ENCODE results near the gene ASXL1.

The ASXL1 gene

DNA sequence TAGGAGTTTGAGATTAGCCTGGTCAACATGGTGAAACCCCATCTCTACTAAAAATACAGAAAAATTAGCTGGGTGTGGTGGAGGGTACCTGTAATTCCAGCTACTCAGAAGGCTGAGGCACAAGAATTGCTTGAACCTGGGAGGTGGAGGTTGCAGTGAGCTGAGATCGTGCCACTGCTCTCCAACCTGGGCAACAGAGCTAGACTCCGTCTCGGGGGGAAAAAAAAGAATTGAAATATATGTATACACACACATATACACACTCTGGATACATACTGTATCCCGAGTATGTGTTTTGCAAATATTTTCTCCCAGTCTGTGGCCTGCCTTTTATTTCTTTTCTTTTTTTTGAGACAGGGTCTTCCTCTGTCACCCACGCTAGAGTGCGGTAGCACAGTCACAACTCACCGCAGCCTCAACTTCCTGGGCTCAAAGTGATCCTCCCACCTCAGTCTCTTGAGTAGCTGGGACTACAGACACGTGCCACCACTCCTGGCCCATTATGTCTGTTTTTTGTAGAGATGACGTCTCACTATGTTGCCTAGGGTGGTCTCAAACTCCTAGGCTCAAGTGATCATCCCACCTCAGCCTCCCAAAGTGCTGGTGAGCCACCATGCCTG, 49.1 kb downstream of the ASXL1 start:
- DNase-seq (ENCODE audit: low read depth) = peak; percentile 27

DNA sequence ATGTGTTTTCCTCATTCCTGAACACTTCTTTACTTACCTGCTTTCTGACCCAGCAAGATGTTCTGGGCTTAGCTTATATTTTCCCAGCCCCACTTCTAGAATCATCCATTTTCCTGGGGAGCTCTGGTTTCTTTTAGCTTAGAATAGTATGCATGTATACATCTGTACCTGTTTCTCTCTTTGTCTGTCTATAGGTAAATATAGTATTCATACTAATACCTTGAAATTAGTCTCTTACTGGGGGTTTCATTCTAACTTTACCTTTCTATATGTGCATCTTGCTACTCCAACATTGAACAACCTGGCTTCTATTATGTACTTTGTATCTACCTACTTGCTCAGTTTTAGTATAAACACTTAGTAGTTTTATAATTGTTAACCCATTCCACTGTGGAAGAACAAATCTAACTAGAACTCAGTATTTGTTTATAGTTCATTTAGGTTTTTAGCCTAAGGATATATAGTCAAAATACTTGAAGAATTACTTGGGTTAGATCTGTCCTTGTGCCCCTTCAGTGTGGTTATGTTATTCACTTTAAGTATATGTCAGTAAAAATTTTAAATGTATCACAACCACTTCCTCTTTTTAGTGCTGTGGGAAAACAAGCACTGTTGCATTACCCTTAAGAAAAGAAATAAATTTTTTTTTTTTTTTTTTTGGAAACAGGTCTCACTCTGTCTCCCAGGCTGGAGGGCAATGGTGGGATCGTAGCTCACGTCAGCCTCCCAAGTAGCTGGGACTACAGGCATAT, 54.0 kb downstream of the ASXL1 start:
- DNase-seq (ENCODE audit: low read depth) = no peak

DNA sequence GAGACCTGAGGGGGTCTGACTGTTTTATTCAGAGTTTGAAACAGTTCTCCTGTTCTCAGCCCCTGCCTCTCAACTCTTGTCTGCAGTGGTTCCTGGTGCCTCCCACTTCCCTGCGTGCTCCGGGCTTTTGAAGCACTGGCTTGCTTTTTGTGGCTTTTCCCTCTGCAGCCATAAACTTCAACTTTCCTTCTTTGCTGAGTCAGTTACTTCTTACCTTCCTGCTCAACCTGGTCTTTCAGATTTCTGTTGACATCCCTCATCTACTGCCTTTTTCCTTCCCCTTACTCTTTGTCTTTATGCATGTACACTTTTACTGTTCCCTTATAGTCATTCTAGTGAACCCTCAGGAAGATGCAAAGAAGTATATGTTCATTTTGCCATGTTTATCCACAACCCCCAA, 57.4 kb downstream of the ASXL1 start:
- DNase-seq (ENCODE audit: low read depth) = no peak

DNA sequence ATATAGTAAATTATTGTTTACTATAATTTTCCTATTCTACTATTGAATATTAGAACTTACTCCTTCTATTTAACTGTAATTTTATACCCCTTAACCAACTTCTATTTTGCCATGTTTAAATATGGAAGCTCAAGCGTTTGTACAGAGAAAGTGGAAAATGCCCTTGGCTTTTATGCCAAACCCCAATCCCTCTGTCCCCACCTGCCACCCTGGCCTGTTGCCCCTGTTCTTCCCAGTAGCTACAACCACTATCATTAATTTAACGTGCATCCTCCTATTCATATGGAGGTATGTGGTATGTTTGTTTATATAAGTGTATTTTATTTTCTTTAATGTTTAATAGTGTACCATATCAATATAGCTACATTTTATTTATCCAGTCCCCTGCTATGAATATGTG, 58.1 kb downstream of the ASXL1 start:
- no peak for DNase-seq (ENCODE audit: low read depth)

DNA sequence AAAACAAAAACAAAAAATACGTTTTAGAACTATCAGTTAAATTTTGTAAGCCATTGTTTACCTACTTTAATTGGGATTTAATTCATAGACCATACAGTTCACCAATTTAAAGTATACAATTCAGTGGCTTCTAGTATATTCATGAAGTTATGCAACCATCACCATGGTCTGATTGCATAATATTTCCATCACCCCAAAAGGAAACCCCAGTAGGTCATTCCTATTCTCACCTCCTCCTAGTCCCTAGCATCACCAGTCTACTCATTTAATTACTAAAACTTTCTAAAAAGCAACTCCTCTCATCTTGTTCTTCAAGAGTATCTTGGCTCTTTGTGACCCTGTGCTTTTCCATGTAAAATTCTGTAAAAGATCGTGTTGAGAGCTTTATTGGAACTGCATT, 60.2 kb downstream of the ASXL1 start:
- DNase-seq (ENCODE audit: low read depth) = no peak

DNA sequence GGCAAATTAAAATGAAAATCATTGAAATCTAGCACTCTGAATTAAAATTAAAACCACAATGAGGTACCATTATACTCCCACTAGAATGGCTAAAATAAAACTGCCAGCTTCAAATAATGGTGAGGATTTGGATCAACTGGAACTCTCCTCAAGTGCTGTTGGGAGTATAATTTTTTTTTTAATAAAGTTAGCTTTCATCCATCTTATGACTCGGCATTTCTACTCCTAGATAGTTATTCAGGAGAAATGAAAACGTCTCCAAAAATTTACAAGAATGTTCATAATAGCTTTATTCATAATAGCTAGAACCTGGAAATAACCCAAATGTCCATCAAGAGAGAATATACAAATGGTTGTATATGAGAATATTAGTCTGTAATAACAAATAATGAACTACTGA, 63.2 kb downstream of the ASXL1 start:
- DNase-seq (ENCODE audit: low read depth) = no peak

DNA sequence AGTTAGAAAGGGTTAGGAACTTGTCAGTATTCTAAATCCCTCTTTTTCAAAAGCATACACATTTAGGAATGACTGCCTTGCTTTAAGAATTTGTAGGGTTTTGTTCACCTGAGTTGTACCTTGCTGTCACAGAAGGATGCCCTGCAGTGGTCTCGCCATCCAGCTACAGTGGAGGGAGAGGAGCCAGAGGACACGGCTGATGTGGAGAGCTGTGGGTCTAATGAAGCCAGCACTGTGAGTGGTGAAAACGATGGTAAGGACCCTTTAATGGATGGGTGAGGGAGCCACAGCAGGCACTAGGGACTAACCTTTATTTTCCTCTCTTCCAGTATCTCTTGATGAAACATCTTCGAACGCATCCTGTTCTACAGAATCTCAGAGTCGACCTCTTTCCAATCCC, 69.9 kb downstream of the ASXL1 start:
- DNase-seq (ENCODE audit: low read depth) = no peak

DNA sequence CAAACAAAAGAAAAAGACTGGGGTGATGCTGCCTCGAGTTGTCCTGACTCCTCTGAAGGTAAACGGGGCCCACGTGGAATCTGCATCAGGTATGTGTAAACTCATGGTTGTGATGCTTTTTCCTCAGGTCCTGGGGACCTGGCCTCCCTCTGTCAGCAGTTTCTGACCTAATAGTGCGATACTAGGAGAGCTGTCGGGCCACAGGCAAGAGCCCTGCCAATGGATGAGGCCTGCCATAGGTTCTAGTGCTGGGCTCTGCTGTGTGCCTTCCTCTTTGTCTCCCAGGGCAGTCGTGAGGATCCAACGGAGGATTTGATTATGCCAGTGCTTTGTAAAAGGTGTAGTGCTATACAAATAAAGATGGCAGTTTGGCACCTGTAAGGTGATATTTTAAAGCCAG, 71.2 kb downstream of the ASXL1 start:
- DNase-seq (ENCODE audit: low read depth) = no peak

DNA sequence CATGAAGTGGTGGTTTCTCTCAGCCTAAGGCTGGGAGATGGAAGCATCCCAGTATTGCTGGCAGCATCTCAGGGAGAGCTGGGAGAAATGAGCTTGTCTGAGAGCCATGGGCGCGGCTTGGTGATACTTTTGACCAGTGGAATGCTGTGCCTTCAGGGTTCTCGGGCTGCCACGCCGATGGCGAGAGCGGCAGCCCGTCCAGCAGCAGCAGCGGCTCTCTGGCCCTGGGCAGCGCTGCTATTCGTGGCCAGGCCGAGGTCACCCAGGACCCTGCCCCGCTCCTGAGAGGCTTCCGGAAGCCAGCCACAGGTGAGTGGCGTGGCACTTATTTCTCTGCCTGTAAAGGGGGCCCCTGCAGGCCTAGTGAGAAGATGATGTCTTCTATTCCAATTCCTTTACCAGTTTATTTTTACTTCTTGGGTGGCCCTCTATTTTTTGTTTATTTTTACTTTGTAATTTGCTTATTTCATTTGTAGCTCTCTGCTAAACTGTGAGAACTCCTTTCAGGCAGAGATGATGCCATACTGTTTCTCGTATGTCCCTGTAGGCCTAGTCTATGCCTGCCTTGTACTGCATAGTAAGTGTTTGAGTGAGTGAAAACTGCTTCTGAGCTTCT, 71.7 kb downstream of the ASXL1 start:
- no peak for DNase-seq (ENCODE audit: low read depth)

DNA sequence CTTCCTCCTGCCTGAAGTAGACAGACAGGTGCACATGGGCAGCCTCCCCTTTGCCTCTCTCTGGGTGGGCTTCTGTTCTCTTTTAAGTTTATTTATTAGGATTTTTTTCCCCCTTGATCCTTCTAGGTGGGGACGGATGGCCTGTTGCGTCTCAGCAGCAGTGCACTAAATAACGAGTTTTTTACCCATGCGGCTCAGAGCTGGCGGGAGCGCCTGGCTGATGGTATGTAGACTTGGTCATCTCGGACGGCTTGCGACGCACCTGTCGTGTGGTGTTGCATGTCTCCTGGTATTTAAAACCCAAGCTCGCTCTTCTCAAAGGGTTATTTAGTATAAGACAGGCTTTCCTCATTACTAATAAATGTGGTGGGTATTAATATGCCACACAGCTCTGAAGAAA, 73.3 kb downstream of the ASXL1 start:
- DNase-seq (ENCODE audit: low read depth) = no peak

DNA sequence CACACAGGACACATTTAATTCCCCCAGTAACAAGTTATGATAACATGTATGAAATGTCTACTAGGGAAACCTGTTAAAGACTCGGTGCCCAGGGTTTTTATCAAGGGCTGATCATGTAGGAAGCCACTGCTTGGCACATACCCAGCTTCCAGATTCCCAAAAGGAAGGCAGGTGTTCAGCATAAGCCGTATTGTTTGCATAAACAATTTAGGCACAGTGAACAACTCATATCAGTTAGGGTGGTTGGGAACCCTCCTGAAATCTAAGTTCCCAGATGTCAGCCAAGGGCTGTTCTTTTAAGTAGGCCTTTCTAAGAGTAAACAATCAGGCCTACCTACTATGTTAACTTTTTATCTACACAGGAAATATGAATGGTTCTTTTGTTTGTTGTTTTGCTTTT, 74.1 kb downstream of the ASXL1 start:
- no peak for DNase-seq (ENCODE audit: low read depth)

DNA sequence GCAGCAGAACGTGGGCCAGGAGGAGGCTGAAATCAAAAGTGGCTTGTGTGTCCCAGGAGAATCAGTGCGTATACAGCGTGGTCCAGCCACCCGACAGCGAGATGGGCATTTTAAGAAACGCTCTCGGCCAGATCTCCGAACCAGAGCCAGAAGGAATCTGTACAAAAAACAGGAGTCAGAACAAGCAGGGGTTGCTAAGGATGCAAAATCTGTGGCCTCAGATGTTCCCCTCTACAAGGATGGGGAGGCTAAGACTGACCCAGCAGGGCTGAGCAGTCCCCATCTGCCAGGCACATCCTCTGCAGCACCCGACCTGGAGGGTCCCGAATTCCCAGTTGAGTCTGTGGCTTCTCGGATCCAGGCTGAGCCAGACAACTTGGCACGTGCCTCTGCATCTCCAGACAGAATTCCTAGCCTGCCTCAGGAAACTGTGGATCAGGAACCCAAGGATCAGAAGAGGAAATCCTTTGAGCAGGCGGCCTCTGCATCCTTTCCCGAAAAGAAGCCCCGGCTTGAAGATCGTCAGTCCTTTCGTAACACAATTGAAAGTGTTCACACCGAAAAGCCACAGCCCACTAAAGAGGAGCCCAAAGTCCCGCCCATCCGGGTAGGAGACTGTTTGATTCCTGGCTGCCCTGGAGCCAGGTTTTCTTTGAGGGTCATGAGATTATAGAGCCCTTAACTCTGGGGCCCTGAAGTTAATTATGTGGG, 75.3 kb downstream of the ASXL1 start:
- DNase-seq (ENCODE audit: low read depth) = no peak

DNA sequence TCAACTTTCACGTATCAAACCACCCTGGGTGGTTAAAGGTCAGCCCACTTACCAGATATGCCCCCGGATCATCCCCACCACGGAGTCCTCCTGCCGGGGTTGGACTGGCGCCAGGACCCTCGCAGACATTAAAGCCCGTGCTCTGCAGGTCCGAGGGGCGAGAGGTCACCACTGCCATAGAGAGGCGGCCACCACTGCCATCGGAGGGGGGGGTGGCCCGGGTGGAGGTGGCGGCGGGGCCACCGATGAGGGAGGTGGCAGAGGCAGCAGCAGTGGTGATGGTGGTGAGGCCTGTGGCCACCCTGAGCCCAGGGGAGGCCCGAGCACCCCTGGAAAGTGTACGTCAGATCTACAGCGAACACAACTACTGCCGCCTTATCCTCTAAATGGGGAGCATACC, 76.3 kb downstream of the ASXL1 start:
- DNase-seq (ENCODE audit: low read depth) = no peak

DNA sequence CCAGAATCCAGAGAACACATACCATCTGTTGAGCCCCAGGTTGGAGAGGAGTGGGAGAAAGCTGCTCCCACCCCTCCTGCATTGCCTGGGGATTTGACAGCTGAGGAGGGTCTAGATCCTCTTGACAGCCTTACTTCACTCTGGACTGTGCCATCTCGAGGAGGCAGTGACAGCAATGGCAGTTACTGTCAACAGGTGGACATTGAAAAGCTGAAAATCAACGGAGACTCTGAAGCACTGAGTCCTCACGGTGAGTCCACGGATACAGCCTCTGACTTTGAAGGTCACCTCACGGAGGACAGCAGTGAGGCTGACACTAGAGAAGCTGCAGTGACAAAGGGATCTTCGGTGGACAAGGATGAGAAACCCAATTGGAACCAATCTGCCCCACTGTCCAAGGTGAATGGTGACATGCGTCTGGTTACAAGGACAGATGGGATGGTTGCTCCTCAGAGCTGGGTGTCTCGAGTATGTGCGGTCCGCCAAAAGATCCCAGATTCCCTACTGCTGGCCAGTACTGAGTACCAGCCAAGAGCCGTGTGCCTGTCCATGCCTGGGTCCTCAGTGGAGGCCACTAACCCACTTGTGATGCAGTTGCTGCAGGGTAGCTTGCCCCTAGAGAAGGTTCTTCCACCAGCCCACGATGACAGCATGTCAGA, 77.4 kb downstream of the ASXL1 start:
- DNase-seq (ENCODE audit: low read depth) = no peak

DNA sequence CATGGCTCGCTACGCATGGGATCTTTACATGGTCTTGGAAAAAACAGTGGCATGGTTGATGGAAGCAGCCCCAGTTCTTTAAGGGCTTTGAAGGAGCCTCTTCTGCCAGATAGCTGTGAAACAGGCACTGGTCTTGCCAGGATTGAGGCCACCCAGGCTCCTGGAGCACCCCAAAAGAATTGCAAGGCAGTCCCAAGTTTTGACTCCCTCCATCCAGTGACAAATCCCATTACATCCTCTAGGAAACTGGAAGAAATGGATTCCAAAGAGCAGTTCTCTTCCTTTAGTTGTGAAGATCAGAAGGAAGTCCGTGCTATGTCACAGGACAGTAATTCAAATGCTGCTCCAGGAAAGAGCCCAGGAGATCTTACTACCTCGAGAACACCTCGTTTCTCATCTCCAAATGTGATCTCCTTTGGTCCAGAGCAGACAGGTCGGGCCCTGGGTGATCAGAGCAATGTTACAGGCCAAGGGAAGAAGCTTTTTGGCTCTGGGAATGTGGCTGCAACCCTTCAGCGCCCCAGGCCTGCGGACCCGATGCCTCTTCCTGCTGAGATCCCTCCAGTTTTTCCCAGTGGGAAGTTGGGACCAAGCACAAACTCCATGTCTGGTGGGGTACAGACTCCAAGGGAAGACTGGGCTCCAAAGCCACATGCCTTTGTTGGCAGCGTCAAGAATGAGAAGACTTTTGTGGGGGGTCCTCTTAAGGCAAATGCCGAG, 78.2 kb downstream of the ASXL1 start:
- DNase-seq (ENCODE audit: low read depth) = no peak

DNA sequence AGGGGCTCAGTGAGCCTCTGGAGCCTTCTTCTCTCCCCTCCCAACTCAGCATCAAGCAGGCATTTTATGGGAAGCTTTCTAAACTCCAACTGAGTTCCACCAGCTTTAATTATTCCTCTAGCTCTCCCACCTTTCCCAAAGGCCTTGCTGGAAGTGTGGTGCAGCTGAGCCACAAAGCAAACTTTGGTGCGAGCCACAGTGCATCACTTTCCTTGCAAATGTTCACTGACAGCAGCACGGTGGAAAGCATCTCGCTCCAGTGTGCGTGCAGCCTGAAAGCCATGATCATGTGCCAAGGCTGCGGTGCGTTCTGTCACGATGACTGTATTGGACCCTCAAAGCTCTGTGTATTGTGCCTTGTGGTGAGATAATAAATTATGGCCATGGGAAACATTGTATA, 78.8 kb downstream of the ASXL1 start:
- DNase-seq (ENCODE audit: low read depth) = no peak

DNA sequence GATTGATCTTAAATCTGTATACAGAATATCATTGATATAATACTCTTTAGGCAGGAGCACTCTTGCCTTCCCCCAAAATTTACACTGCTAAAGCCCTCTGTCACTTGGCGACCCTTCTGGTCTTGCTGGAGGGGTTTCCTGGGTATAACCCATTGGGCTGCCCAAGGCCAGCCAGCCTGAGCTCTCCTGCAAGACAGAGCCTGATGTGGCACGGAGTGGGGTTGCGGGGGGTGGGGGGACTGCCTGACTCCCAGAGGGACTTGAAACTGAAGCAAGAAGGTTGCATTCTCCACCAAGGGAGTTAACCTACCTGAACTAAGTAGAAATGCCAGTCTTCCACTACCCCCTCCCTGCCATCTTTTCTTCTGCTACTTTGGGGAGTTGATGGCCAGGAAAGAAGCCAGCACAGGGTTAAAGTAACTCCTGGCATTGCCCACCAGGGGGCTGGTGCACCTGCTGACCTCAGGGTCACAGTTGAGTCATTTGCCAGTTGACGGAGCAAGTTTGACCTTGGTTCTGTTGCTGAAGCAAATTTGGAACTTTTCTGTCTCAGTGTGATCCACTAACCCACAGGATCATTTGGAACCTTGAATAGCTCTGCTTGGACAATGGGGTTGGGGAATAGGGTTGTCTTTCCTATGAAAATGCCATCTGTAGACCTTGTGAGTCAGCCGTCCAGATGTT, 79.4 kb downstream of the ASXL1 start:
- no peak for DNase-seq (ENCODE audit: low read depth)

DNA sequence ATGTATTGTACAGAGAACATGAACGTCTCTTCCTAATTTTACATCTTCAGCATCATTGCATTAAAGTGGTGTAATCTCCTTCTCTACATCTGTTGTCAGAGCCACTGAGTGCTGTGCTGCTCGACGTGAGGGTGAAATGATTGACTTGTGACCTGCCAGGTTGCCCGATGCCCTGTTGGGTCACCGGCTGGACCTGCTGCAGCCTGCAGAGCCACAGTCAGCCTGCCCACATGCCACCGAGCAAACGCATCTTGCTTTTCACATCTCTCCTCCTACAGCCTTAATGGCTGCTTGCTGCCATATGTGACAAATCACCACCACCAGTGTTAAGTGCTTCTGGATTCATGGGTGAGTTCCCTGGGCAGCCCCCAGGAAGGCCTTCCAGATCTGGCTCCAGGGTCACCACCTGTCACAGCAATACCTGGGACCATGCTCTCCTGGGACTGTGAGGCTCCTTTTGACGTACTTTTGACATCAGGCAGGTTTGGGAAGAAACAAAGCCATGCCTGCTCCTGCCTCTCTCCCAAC, 80.3 kb downstream of the ASXL1 start:
- DNase-seq (ENCODE audit: low read depth) = no peak

DNA sequence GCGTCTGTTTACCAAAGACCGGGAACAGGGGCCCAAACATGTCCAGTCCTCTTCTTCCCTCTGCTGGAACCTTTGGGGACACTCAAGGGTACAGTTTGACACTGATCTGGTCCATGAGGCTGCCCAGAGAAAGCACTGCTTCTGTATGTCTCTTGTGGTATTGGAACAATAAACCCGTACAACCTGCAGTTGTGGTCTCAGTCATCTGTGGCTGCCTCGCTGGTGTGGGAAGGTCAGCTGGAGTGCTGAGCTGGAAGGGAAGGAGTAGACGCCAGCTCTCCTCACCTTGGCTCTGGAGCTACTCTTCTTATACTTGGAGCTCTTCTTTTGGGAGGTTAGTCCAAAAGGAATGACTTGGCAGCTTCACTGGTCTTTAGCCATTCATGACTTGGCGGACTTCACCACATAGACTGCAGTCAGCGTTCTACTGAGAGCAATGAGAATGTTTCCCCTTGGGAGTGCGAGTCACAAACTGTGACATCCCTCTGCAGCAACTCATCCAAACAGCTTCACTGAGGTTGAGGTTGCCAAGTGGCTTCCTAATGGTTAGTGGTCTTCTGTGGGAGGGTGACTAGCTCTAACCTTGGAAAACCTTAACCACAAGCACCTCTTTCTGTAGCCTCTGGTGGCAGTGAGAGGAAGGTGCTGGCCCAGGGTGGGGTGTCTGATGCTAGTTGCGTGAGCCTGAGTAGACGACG, 81.2 kb downstream of the ASXL1 start:
- peak; percentile 21 for DNase-seq (ENCODE audit: low read depth)

DNA sequence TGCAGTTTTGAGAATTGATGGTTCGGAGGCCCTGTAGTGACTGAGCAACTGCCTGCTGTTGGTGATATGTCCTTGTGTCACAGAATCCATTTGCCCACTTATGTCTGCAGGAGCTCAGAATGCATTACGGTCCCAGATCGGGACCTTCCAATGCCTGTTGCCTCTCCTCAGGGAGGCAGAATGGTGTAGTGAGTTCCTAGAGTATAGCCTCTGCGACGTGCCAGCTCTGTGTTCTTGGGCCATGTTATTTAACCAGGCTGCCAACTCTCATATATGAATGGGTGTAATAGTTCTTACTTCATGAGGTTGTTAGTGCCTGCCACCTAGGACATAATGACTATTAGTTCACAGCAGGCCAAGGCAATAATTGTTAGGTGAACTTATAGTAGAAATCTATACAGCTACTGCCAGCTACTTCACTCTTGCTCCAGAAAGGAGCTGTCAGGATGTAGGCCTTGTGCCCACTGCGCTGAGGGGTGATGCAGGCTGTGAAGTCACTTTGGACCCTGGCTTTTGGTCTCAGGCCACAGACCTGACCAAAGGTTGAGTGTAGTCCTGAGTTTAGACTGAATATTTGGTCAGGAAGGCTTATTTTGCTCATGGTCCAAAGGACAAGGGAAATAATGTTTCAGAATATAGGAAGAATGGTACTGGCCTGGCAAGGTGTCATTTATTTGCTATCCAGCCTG, 82.1 kb downstream of the ASXL1 start:
- no peak for DNase-seq (ENCODE audit: low read depth)

Measured in stimulated activated CD8-positive, alpha-beta memory T cell treated with anti-CD3 and anti-CD28 coated beads, Interleukin-7, amount 100 ng/mL, for 24 hours (primary cell).